ENCODE measurements around the gene AKR1B1. TPM values are rescaled to one million over a fixed set of nuclear protein-coding genes. Genes with fewer than 3 reads are reported as not detected.

AKR1B1 gene
- polyA plus RNA-seq, 3 donors = 23.2 to 107 (median 41.7) TPM

GRCh38 chr7:134432296-134433152 lies 26.4 kb downstream of the AKR1B1 start:
- H3K27ac ChIP-seq (ENCODE audit: low read depth, low read length) = no peak overlapping the region
- 2 to 5% (median 3%) methylated on average over 31 of the region's 31 CpGs for WGBS, 3 donors

GRCh38 chr7:134431815-134432214 lies 27.1 kb downstream of the AKR1B1 start:
- no peak overlapping the region for H3K27ac ChIP-seq (ENCODE audit: low read depth, low read length)
- 51 to 58% (median 56%) methylated on average over 11 of the region's 11 CpGs for WGBS, 3 donors

- WGBS, 3 donors = 61 to 73% (median 65%) methylated on average over 6 of the region's 6 CpGs
- no peak overlapping the region for H3K27ac ChIP-seq (ENCODE audit: low read depth, low read length)
Observed at GRCh38 chr7:134429481-134429880, 29.4 kb downstream of the AKR1B1 start.

- 81 to 86% (median 84%) methylated on average over 9 of the region's 9 CpGs for WGBS, 3 donors
- H3K27ac ChIP-seq (ENCODE audit: low read depth, low read length) = no peak overlapping the region
Observed at GRCh38 chr7:134428942-134429341, 30.0 kb downstream of the AKR1B1 start.

- no peak overlapping the region for H3K27ac ChIP-seq (ENCODE audit: low read depth, low read length)
- WGBS, 3 donors = 74 to 75% (median 75%) methylated on average over 2 of the region's 2 CpGs
Observed at GRCh38 chr7:134427896-134428295, 31.0 kb downstream of the AKR1B1 start.

- WGBS, 3 donors = 89 to 93% (median 93%) methylated on average over 1 of the region's 1 CpG
Observed at GRCh38 chr7:134425777-134426176, 33.1 kb downstream of the AKR1B1 start.

GRCh38 chr7:134422638-134423037 lies 36.3 kb downstream of the AKR1B1 start:
- 41 to 59% (median 56%) methylated on average over 4 of the region's 4 CpGs for WGBS, 3 donors
- H3K27ac ChIP-seq (ENCODE audit: low read depth, low read length) = no peak overlapping the region

More at GRCh38 chr7:134425777-134426176, 33.1 kb downstream of the AKR1B1 start:
- H3K27ac ChIP-seq (ENCODE audit: low read depth, low read length) = no peak overlapping the region

- H3K27ac ChIP-seq (ENCODE audit: low read depth, low read length) = no peak overlapping the region
- 47 to 66% (median 62%) methylated on average over 3 of the region's 3 CpGs for WGBS, 3 donors
Observed at GRCh38 chr7:134422008-134422407, 36.9 kb downstream of the AKR1B1 start.

- H3K27ac ChIP-seq (ENCODE audit: low read depth, low read length) = no peak overlapping the region
- WGBS, 3 donors = 38 to 70% (median 61%) methylated on average over 8 of the region's 8 CpGs
Observed at GRCh38 chr7:134420424-134421125, 38.3 kb downstream of the AKR1B1 start.

- H3K27ac ChIP-seq (ENCODE audit: low read depth, low read length) = no peak overlapping the region
- WGBS, 3 donors = 54 to 63% (median 61%) methylated on average over 3 of the region's 3 CpGs
Observed at GRCh38 chr7:134419875-134420274, 39.0 kb downstream of the AKR1B1 start.

- no peak overlapping the region for H3K27ac ChIP-seq (ENCODE audit: low read depth, low read length)
- WGBS, 3 donors = 82 to 97% (median 91%) methylated on average over 3 of the region's 3 CpGs
Observed at GRCh38 chr7:134419085-134419484, 39.8 kb downstream of the AKR1B1 start.

GRCh38 chr7:134415700-134416099 lies 43.2 kb downstream of the AKR1B1 start:
- no peak overlapping the region for H3K27ac ChIP-seq (ENCODE audit: low read depth, low read length)

- 62 to 77% (median 66%) methylated on average over 4 of the region's 4 CpGs for WGBS, 3 donors
- H3K27ac ChIP-seq (ENCODE audit: low read depth, low read length) = no peak overlapping the region
Observed at GRCh38 chr7:134414109-134414508, 44.8 kb downstream of the AKR1B1 start.

- no peak overlapping the region for H3K27ac ChIP-seq (ENCODE audit: low read depth, low read length)
- WGBS, 3 donors = 56 to 72% (median 63%) methylated on average over 3 of the region's 3 CpGs
Observed at GRCh38 chr7:134407311-134407710, 51.6 kb downstream of the AKR1B1 start.

- 43 to 71% (median 64%) methylated on average over 2 of the region's 2 CpGs for WGBS, 3 donors
- no peak overlapping the region for H3K27ac ChIP-seq (ENCODE audit: low read depth, low read length)
Observed at GRCh38 chr7:134406431-134406830, 52.5 kb downstream of the AKR1B1 start.

GRCh38 chr7:134405299-134405698 lies 53.6 kb downstream of the AKR1B1 start:
- WGBS, 3 donors = 60 to 92% (median 75%) methylated on average over 3 of the region's 3 CpGs
- H3K27ac ChIP-seq (ENCODE audit: low read depth, low read length) = no peak overlapping the region

GRCh38 chr7:134403062-134403461 lies 55.8 kb downstream of the AKR1B1 start:
- 93 to 100% (median 100%) methylated on average over 1 of the region's 1 CpG for WGBS, 3 donors
- no peak overlapping the region for H3K27ac ChIP-seq (ENCODE audit: low read depth, low read length)

- 87 to 100% (median 90%) methylated on average over 2 of the region's 2 CpGs for WGBS, 3 donors
- no peak overlapping the region for H3K27ac ChIP-seq (ENCODE audit: low read depth, low read length)
Observed at GRCh38 chr7:134400859-134401258, 58.0 kb downstream of the AKR1B1 start.

GRCh38 chr7:134396031-134396430 lies 62.9 kb downstream of the AKR1B1 start:
- WGBS, 3 donors = 77 to 86% (median 81%) methylated on average over 5 of the region's 5 CpGs
- H3K27ac ChIP-seq (ENCODE audit: low read depth, low read length) = no peak overlapping the region

- 75 to 89% (median 81%) methylated on average over 4 of the region's 4 CpGs for WGBS, 3 donors
- H3K27ac ChIP-seq (ENCODE audit: low read depth, low read length) = no peak overlapping the region
Observed at GRCh38 chr7:134395604-134396003, 63.3 kb downstream of the AKR1B1 start.
